HepG2 (cell line): ENCODE measurements around the gene BBC3. TPM values are rescaled to one million over a fixed set of nuclear protein-coding genes. Genes with fewer than 3 reads are reported as not detected.

Experiments
- AHR ChIP-seq: IDR thresholded peaks from 2 replicates; pipeline ENCODE4 v1.6.1; 2018; ENCODE audit warnings: missing genetic modification reagents, missing compliant biosample characterization
- GRHL1 ChIP-seq: sonication (generic); formaldehyde crosslinking; conservative IDR thresholded peaks from 2 replicates; pipeline ENCODE4 v1.8.0; 2022; ENCODE audit warnings: missing genetic modification reagents
- HDAC1 ChIP-seq: sonication (generic); formaldehyde crosslinking; IDR thresholded peaks from 2 replicates; pipeline ENCODE4 v1.5.1; 2020; ENCODE audit warnings: mild to moderate bottlenecking, missing genetic modification reagents
- JARID2 ChIP-seq: sonication (generic); formaldehyde crosslinking; IDR thresholded peaks from 2 replicates; pipeline ENCODE4 v1.8.1; 2023; ENCODE audit warnings: missing genetic modification reagents, inconsistent platforms; ENCODE audit not compliant: insufficient replicate concordance
- MXD1 ChIP-seq: sonication (generic); formaldehyde crosslinking; IDR thresholded peaks from 2 replicates; pipeline ENCODE4 v1.4.0; 2020; ENCODE audit warnings: mild to moderate bottlenecking, missing genetic modification reagents
- RARA ChIP-seq: IDR thresholded peaks from 2 replicates; pipeline ENCODE4 v1.6.1; 2016; ENCODE audit warnings: missing genetic modification reagents, missing compliant biosample characterization
- RBFOX2 ChIP-seq: fragments of 200-400 bp; formaldehyde crosslinking; IDR thresholded peaks from 2 replicates; pipeline ENCODE4 v1.6.1; 2017; ENCODE audit warnings: low read depth, mild to moderate bottlenecking, low read length
- REPIN1 ChIP-seq: sonication (generic); formaldehyde crosslinking; IDR thresholded peaks from 2 replicates; pipeline ENCODE4 v1.8.0; 2022; ENCODE audit warnings: missing genetic modification reagents, low read depth, mild to moderate bottlenecking, borderline replicate concordance
- RXRB ChIP-seq: IDR thresholded peaks from 2 replicates; pipeline ENCODE4 v1.6.1; 2016; ENCODE audit warnings: borderline replicate concordance, missing genetic modification reagents, missing compliant biosample characterization
- SP2 ChIP-seq: sonication (generic); formaldehyde crosslinking; IDR thresholded peaks from 2 replicates; pipeline ENCODE4 v1.5.1; 2020; ENCODE audit warnings: mild to moderate bottlenecking, missing genetic modification reagents
- YEATS4 ChIP-seq: sonication (generic); formaldehyde crosslinking; IDR thresholded peaks from 2 replicates; pipeline ENCODE4 v1.4.0; 2020; ENCODE audit warnings: missing genetic modification reagents, borderline replicate concordance
- ZBTB42 ChIP-seq: sonication (generic); formaldehyde crosslinking; IDR thresholded peaks from 2 replicates; pipeline ENCODE4 v1.5.0; 2020; ENCODE audit warnings: mild to moderate bottlenecking, missing genetic modification reagents
- ZC3H13 ChIP-seq: sonication (generic); formaldehyde crosslinking; IDR thresholded peaks from 2 replicates; pipeline ENCODE4 v1.8.1; 2023; ENCODE audit warnings: mild to moderate bottlenecking, missing genetic modification reagents, moderate library complexity
- ZFP36 ChIP-seq: fragments of 150-350 bp; IDR thresholded peaks from 2 replicates; pipeline ENCODE4 v1.6.1; 2018; ENCODE audit warnings: borderline replicate concordance, low read length, low read depth; ENCODE audit not compliant: partially characterized antibody
- ZFP90 ChIP-seq: sonication (generic); formaldehyde crosslinking; IDR thresholded peaks from 2 replicates; pipeline ENCODE4 v1.8.0; 2022; ENCODE audit warnings: missing genetic modification reagents, mild to moderate bottlenecking, inconsistent platforms, borderline replicate concordance
- ZFP91 ChIP-seq: sonication (generic); formaldehyde crosslinking; IDR thresholded peaks from 2 replicates; pipeline ENCODE4 v1.9.0; 2022; ENCODE audit warnings: missing genetic modification reagents, mild to moderate bottlenecking, borderline replicate concordance
- ZNF530 ChIP-seq: sonication (generic); formaldehyde crosslinking; IDR thresholded peaks from 2 replicates; pipeline ENCODE4 v1.5.0; 2020; ENCODE audit warnings: low read depth, mild to moderate bottlenecking, missing genetic modification reagents
- ZNF556 ChIP-seq: sonication (generic); formaldehyde crosslinking; IDR thresholded peaks from 2 replicates; pipeline ENCODE4 v1.4.0; 2020; ENCODE audit warnings: mild to moderate bottlenecking, missing genetic modification reagents, borderline replicate concordance
- ZNF563 ChIP-seq: sonication (generic); formaldehyde crosslinking; IDR thresholded peaks from 2 replicates; pipeline ENCODE4 v1.8.0; 2022; ENCODE audit warnings: mild to moderate bottlenecking, moderate library complexity, missing genetic modification reagents
- ZNF614 ChIP-seq: IDR thresholded peaks from 2 replicates; pipeline ENCODE4 v1.6.1; 2018; ENCODE audit warnings: missing biosample characterization, missing genetic modification reagents, inconsistent platforms, borderline replicate concordance
- ZNF639 ChIP-seq: conservative IDR thresholded peaks from 2 replicates; pipeline ENCODE4 v1.6.1; 2018; ENCODE audit warnings: missing genetic modification reagents
- ZNF670 ChIP-seq: sonication (generic); formaldehyde crosslinking; IDR thresholded peaks from 2 replicates; pipeline ENCODE4 v1.8.0; 2022; ENCODE audit warnings: mild to moderate bottlenecking, missing genetic modification reagents, borderline replicate concordance
- ZSCAN31 ChIP-seq: sonication (generic); formaldehyde crosslinking; IDR thresholded peaks from 2 replicates; pipeline ENCODE4 v1.5.0; 2020; ENCODE audit warnings: low read depth, mild to moderate bottlenecking, missing genetic modification reagents
- polyA plus RNA-seq, 8 experiments: library from polyadenylated mRNA; depleted of rRNA in 3 of 8; stranded (reverse) in 7 of 8; unstranded in 1 of 8; fragments of >200 nt; fragmentation: Illumina TruSeq in 4 of 8; extraction: Trizol in 4 of 8; gene quantifications; 2 replicates each; pipeline versions ENCODE4 v1.2.1 to v1.2.3, GENCODE V29; 2011 to 2016; ENCODE audit warnings: low read depth in 4 of 8, missing spikeins in 1 of 8, mixed read lengths in 1 of 8; ENCODE audit not compliant: insufficient read depth in 1 of 8
- total RNA-seq, 5 experiments: library from RNA; depleted of rRNA; stranded (reverse); fragments of >200 nt; fragmentation: Illumina TruSeq; extraction: Trizol; gene quantifications; 2 replicates each; pipeline ENCODE4 v1.2.3, GENCODE V29; 2016; ENCODE audit warnings: low read depth in 1 of 5
- TF ChIP-seq, protein P1 (sequence below): sonication (generic); formaldehyde crosslinking; IDR thresholded peaks from 2 replicates; pipeline ENCODE4 v1.4.0; 2020; ENCODE audit warnings: mild to moderate bottlenecking, missing genetic modification reagents

The BBC3 gene
- total and polyA plus RNA-seq, 2 of the 13 experiments (the other 11 are each of a cell fraction or from before 2014, with no cell fraction given): 6.1 to 8.8 TPM

- TF ChIP-seq ZBTB42 (CRISPR knock-in tag) (peak; percentile 55; the same call in 1 of the 2 replicates), ZSCAN31 (peak; percentile 95), RBFOX2 (peak; percentile 76), AHR (CRISPR knock-in tag) (no peak), YEATS4 (CRISPR knock-in tag) (peak; percentile 91), ZFP90 (CRISPR knock-in tag) (peak; percentile 91; the same call in 1 of the 2 replicates), RXRB (CRISPR knock-in tag) (peak; percentile 73), ZNF556 (peak; percentile 85; the same call in 1 of the 2 replicates), ZC3H13 (peak; percentile 65; the same call in 1 of the 2 replicates), ZFP91 (CRISPR knock-in tag) (peak; percentile 95), MXD1 (CRISPR knock-in tag) (peak; percentile 93), ZNF670 (CRISPR knock-in tag) (peak; percentile 64; the same call in 1 of the 2 replicates), ZFP36 (no peak), HDAC1 (CRISPR knock-in tag) (peak; percentile 95), RARA (CRISPR knock-in tag) (peak; percentile 60), SP2 (CRISPR knock-in tag) (peak; percentile 12; the same call in 1 of the 2 replicates), ZNF639 (peak; percentile 62; the same call in 1 of the 2 replicates), ZNF530 (CRISPR knock-in tag) (no peak), GRHL1 (CRISPR knock-in tag) (no peak), ZNF614 (peak; percentile 77; the same call in 1 of the 2 replicates), JARID2 (CRISPR knock-in tag) (no peak), ZNF563 (CRISPR knock-in tag) (no peak), REPIN1 (CRISPR knock-in tag) (no peak; the same call in 1 of the 2 replicates)
- TF ChIP-seq, protein P1, sequence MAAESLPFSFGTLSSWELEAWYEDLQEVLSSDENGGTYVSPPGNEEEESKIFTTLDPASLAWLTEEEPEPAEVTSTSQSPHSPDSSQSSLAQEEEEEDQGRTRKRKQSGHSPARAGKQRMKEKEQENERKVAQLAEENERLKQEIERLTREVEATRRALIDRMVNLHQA (CRISPR knock-in tag): peak; percentile 97
These were observed 13.0 kb upstream of the BBC3 start (continued) for GRCh38 chr19:47243776-47244547.
